Hindlimb muscle (tissue), 1 donor: ENCODE results near the gene INPP5A. TPM values are rescaled to one million over a fixed set of nuclear protein-coding genes. Genes with fewer than 3 reads are reported as not detected.
"Not testable (repeated sequence)": the region's sequence is repeated elsewhere in the genome, so short reads cannot be mapped to it uniquely, and the experiment has no call there.

Experiments
- DNase-seq: peaks from one replicate; pipeline ENCODE4 v3.0.0-alpha.2; 2013
- polyA plus RNA-seq: library from polyadenylated mRNA; unstranded; fragments of 120-200 nt; gene quantifications from one replicate; pipeline ENCODE4 v1.2.1, GENCODE V29; 2013; ENCODE audit not compliant: insufficient read length

Gene INPP5A
- polyA plus RNA-seq, 1 donor = 57.4 TPM

- DNase-seq = no peak
Observed at GRCh38 chr10:132697578-132698200, 160.1 kb downstream of the INPP5A start.

GRCh38 chr10:132698211-132698751 lies 160.7 kb downstream of the INPP5A start:
- no peak for DNase-seq

GRCh38 chr10:132698761-132699391 lies 161.3 kb downstream of the INPP5A start:
- no peak for DNase-seq

- DNase-seq = no peak
Observed at GRCh38 chr10:132699411-132700155, 162.0 kb downstream of the INPP5A start.

GRCh38 chr10:132700156-132701098 lies 162.8 kb downstream of the INPP5A start:
- no peak for DNase-seq

- DNase-seq = no peak
Observed at GRCh38 chr10:132701099-132701845, 163.7 kb downstream of the INPP5A start.

GRCh38 chr10:132701846-132702190 lies 164.2 kb downstream of the INPP5A start:
- no peak for DNase-seq

GRCh38 chr10:132702601-132703418 lies 165.2 kb downstream of the INPP5A start:
- no peak for DNase-seq

- DNase-seq = no peak
Observed at GRCh38 chr10:132703419-132704007, 165.9 kb downstream of the INPP5A start.

GRCh38 chr10:132704008-132704814 lies 166.6 kb downstream of the INPP5A start:
- DNase-seq = no peak

GRCh38 chr10:132704815-132705064 lies 167.2 kb downstream of the INPP5A start:
- not testable (repeated sequence) for DNase-seq

GRCh38 chr10:132705173-132705572 lies 167.6 kb downstream of the INPP5A start:
- DNase-seq = no peak

GRCh38 chr10:132705943-132706342 lies 168.4 kb downstream of the INPP5A start:
- DNase-seq = no peak

- DNase-seq = no peak
Observed at GRCh38 chr10:132706701-132707100, 169.1 kb downstream of the INPP5A start.

- DNase-seq = no peak
Observed at GRCh38 chr10:132707121-132707775, 169.7 kb downstream of the INPP5A start.

GRCh38 chr10:132707776-132708171 lies 170.2 kb downstream of the INPP5A start:
- DNase-seq = no peak

- no peak for DNase-seq
Observed at GRCh38 chr10:132708441-132708840, 170.9 kb downstream of the INPP5A start.

- no peak for DNase-seq
Observed at GRCh38 chr10:132708936-132709335, 171.3 kb downstream of the INPP5A start.

GRCh38 chr10:132709471-132709951 lies 171.9 kb downstream of the INPP5A start:
- DNase-seq = no peak
